Measurements from ENCODE around the gene KDM4C. TPM values are rescaled to one million over a fixed set of nuclear protein-coding genes. Genes with fewer than 3 reads are reported as not detected.
A peak's percentile ranks its signal among the peaks of the same experiment; 100 is the strongest.

Gene KDM4C
- total RNA-seq, 1 donor from 2014 or later = 18.2 TPM

DNA sequence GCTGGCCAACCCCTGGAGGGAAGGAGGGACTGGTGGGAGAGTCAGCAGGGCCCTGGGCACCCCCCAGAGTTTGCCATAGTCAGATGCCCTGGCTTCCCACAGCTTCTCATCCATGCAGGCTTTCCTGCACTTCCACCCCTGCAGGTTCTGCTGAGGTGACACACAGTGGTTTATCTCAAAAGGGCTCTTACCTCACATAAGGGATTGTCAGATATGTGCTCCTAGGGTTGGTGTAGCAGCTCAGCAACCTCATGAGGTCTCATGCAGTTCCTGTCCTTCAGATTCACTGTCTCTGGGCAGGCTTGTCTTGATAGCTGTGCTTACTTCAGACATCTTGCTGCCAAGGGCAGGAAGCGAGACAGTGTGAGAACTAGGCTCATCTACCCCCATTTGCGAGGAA lies 143.4 kb downstream of the KDM4C start:
- Mint-ChIP-seq H3K9me3 (ENCODE audit: unreplicated experiment) (no peaks in the 10 kb centered on the region), H3K4me1 (ENCODE audit: low read depth, unreplicated experiment) (peaks cover 14% of the 10 kb centered on the region), H3K4me3 (ENCODE audit: unreplicated experiment) (no peak overlapping the region), H3K27me3 (ENCODE audit: low read depth, unreplicated experiment) (no peaks in the 10 kb centered on the region), H3K36me3 (ENCODE audit: low read depth, unreplicated experiment) (no peaks in the 10 kb centered on the region), H3K27ac (ENCODE audit: unreplicated experiment) (no peak overlapping the region)
- H3K79me2 ChIP-seq (ENCODE audit: insufficient read depth, low read length) = no peaks in the 10 kb centered on the region
- H3K27ac ChIP-seq (ENCODE audit: low read depth, low read length) = no peak overlapping the region
- no peak overlapping the region for H2AFZ ChIP-seq (ENCODE audit: low read depth, low read length)
- H3K9me3 ChIP-seq (ENCODE audit: insufficient read depth, low read depth, low read length) = no peaks in the 10 kb centered on the region
- TF ChIP-seq, protein P1, sequence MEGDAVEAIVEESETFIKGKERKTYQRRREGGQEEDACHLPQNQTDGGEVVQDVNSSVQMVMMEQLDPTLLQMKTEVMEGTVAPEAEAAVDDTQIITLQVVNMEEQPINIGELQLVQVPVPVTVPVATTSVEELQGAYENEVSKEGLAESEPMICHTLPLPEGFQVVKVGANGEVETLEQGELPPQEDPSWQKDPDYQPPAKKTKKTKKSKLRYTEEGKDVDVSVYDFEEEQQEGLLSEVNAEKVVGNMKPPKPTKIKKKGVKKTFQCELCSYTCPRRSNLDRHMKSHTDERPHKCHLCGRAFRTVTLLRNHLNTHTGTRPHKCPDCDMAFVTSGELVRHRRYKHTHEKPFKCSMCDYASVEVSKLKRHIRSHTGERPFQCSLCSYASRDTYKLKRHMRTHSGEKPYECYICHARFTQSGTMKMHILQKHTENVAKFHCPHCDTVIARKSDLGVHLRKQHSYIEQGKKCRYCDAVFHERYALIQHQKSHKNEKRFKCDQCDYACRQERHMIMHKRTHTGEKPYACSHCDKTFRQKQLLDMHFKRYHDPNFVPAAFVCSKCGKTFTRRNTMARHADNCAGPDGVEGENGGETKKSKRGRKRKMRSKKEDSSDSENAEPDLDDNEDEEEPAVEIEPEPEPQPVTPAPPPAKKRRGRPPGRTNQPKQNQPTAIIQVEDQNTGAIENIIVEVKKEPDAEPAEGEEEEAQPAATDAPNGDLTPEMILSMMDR (IDR thresholded peaks at IDR 0.05; ENCODE audit: insufficient read depth, low read depth, low read length) = no peak
- TF ChIP-seq EZH2 (IDR thresholded peaks at IDR 0.05; ENCODE audit: insufficient read depth, low read length) = no peak
- FAIRE-seq (no peak), DNase-seq (ENCODE audit: low read depth) (no peak)
- H3K36me3 ChIP-seq (ENCODE audit: insufficient read depth, low read length) = no peaks in the 10 kb centered on the region
- H3K27me3 ChIP-seq (ENCODE audit: insufficient read depth, low read length) = no peaks in the 10 kb centered on the region
- peaks cover 4% of the 10 kb centered on the region for H3K4me1 ChIP-seq (ENCODE audit: insufficient read depth, low read length)
- no peak overlapping the region for H3K9ac ChIP-seq (ENCODE audit: low read length)
- H3K4me2 ChIP-seq (ENCODE audit: low read length) = no peak overlapping the region
- H3K4me3 ChIP-seq (ENCODE audit: insufficient read depth, low read depth, low read length) = no peak overlapping the region
- no peaks in the 10 kb centered on the region for H4K20me1 ChIP-seq (ENCODE audit: insufficient read depth, low read length)

DNA sequence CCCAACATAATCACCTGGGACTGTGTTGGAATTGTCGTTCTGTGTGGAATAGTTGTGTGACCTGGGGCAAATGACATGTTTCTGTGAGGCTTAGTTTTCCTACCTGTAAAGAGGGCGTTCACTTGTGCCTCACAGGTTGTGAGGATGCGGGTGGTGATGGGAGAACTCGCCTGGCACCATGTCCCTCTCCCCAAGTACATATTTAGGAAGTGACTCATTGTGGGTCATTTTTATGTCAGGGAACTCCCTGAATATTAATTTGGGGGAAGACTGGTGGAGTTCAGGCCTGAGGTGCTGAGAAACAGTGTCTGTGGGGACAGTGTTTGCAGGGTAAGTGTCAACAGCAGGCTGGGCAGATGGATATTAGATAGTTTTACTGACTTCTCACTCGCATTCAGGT lies 144.7 kb downstream of the KDM4C start:
- Histone ChIP-seq H3K4me1 (ENCODE audit: insufficient read depth, low read length) (peaks cover 4% of the 10 kb centered on the region), H3K9ac (ENCODE audit: low read length) (no peak overlapping the region), H3K27ac (ENCODE audit: low read depth, low read length) (no peak overlapping the region), H3K4me3 (ENCODE audit: insufficient read depth, low read depth, low read length) (no peak overlapping the region), H2AFZ (ENCODE audit: low read depth, low read length) (no peak overlapping the region), H3K79me2 (ENCODE audit: insufficient read depth, low read length) (no peaks in the 10 kb centered on the region), H3K27me3 (ENCODE audit: insufficient read depth, low read length) (no peaks in the 10 kb centered on the region), H3K4me2 (ENCODE audit: low read length) (no peak overlapping the region), H3K36me3 (ENCODE audit: insufficient read depth, low read length) (no peaks in the 10 kb centered on the region), H3K9me3 (ENCODE audit: insufficient read depth, low read depth, low read length) (no peaks in the 10 kb centered on the region), H4K20me1 (ENCODE audit: insufficient read depth, low read length) (no peaks in the 10 kb centered on the region)
- H3K36me3 Mint-ChIP-seq (ENCODE audit: low read depth, unreplicated experiment) = no peaks in the 10 kb centered on the region
- H3K9me3 Mint-ChIP-seq (ENCODE audit: unreplicated experiment) = no peaks in the 10 kb centered on the region
- DNase-seq (ENCODE audit: low read depth) (peak; percentile 39), FAIRE-seq (no peak)
- no peak overlapping the region for H3K4me3 Mint-ChIP-seq (ENCODE audit: unreplicated experiment)
- no peak overlapping the region for H3K27ac Mint-ChIP-seq (ENCODE audit: unreplicated experiment)
- peaks cover 8% of the 10 kb centered on the region for H3K4me1 Mint-ChIP-seq (ENCODE audit: low read depth, unreplicated experiment)
- H3K27me3 Mint-ChIP-seq (ENCODE audit: low read depth, unreplicated experiment) = no peaks in the 10 kb centered on the region
- TF ChIP-seq EZH2 (IDR thresholded peaks at IDR 0.05; ENCODE audit: insufficient read depth, low read length) = no peak
- TF ChIP-seq, protein P1 (IDR thresholded peaks at IDR 0.05; ENCODE audit: insufficient read depth, low read depth, low read length) = no peak

DNA sequence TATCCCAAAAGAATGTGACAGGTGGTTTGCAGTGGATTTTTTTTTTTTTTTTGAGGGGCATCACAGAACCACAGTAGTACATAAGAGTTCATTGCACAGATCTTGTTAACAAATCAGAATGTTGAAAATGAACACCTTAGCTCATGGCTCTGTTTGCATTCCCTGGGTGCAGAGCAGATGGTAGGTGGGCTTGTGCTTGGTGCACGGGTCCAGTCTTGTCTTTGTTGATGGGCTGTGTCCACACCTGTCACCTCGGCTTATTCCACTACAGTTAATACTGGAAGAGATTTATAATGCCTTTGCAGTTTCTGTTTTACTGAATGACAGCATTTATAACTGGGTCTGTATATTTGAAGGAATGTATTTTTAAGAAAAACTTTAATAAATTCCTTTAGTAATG lies 146.6 kb downstream of the KDM4C start:
- no peaks in the 10 kb centered on the region for H3K27me3 Mint-ChIP-seq (ENCODE audit: low read depth, unreplicated experiment)
- no peaks in the 10 kb centered on the region for H3K36me3 ChIP-seq (ENCODE audit: insufficient read depth, low read length)
- H3K9ac ChIP-seq (ENCODE audit: low read length) = no peak overlapping the region
- FAIRE-seq (no peak), DNase-seq (ENCODE audit: low read depth) (no peak)
- TF ChIP-seq, protein P1 (IDR thresholded peaks at IDR 0.05; ENCODE audit: insufficient read depth, low read depth, low read length) = no peak
- no peak for TF ChIP-seq EZH2 (IDR thresholded peaks at IDR 0.05; ENCODE audit: insufficient read depth, low read length)
- H3K36me3 Mint-ChIP-seq (ENCODE audit: low read depth, unreplicated experiment) = no peaks in the 10 kb centered on the region
- peaks cover 4% of the 10 kb centered on the region for H3K4me1 Mint-ChIP-seq (ENCODE audit: low read depth, unreplicated experiment)
- H4K20me1 ChIP-seq (ENCODE audit: insufficient read depth, low read length) = no peaks in the 10 kb centered on the region
- H3K79me2 ChIP-seq (ENCODE audit: insufficient read depth, low read length) = no peaks in the 10 kb centered on the region
- peaks cover 4% of the 10 kb centered on the region for H3K4me1 ChIP-seq (ENCODE audit: insufficient read depth, low read length)
- H3K4me3 ChIP-seq (ENCODE audit: insufficient read depth, low read depth, low read length) = no peak overlapping the region
- no peak overlapping the region for H2AFZ ChIP-seq (ENCODE audit: low read depth, low read length)
- H3K27me3 ChIP-seq (ENCODE audit: insufficient read depth, low read length) = no peaks in the 10 kb centered on the region
- H3K9me3 Mint-ChIP-seq (ENCODE audit: unreplicated experiment) = no peaks in the 10 kb centered on the region
- H3K4me3 Mint-ChIP-seq (ENCODE audit: unreplicated experiment) = no peak overlapping the region
- H3K27ac ChIP-seq (ENCODE audit: low read depth, low read length) = no peak overlapping the region
- H3K27ac Mint-ChIP-seq (ENCODE audit: unreplicated experiment) = no peak overlapping the region
- H3K4me2 ChIP-seq (ENCODE audit: low read length) = no peak overlapping the region
- H3K9me3 ChIP-seq (ENCODE audit: insufficient read depth, low read depth, low read length) = no peaks in the 10 kb centered on the region
